Activated naive CD8-positive, alpha-beta T cell treated with anti-CD3 and anti-CD28 coated beads for 36 hours (primary cell): ENCODE data around the gene DENND1A. TPM values are rescaled to one million over a fixed set of nuclear protein-coding genes. Genes with fewer than 3 reads are reported as not detected.
A peak's percentile ranks its signal among the peaks of the same experiment; 100 is the strongest.

Experiments used
- DNase-seq: peaks from one replicate; pipeline ENCODE4 v3.0.0; 2021
- H3K27ac Mint-ChIP-seq: one replicate; pipeline ENCODE4 v1.8.0; 2022; ENCODE audit warnings: mild to moderate bottlenecking, moderate library complexity, mixed read lengths
- H3K27me3 Mint-ChIP-seq: one replicate; pipeline ENCODE4 v1.8.0; 2022; ENCODE audit warnings: mild to moderate bottlenecking, mixed read lengths
- H3K36me3 Mint-ChIP-seq: one replicate; pipeline ENCODE4 v1.8.0; 2021; ENCODE audit warnings: mild to moderate bottlenecking, mixed read lengths
- H3K4me1 Mint-ChIP-seq: one replicate; pipeline ENCODE4 v1.8.0; 2021; ENCODE audit warnings: mixed read lengths
- H3K4me3 Mint-ChIP-seq: one replicate; pipeline ENCODE4 v1.8.0; 2022; ENCODE audit warnings: mild to moderate bottlenecking, moderate library complexity, mixed read lengths
- H3K9me3 Mint-ChIP-seq: one replicate; pipeline ENCODE4 v1.8.0; 2022; ENCODE audit warnings: mixed read lengths
- total RNA-seq, 2 experiments: library from RNA; stranded (reverse); gene quantifications; one replicate each; pipeline ENCODE4 v1.2.3, GENCODE V29; 2021

Gene DENND1A
- total RNA-seq, 2 experiments from 2014 or later, result 21.3 to 22.1 TPM

DNA sequence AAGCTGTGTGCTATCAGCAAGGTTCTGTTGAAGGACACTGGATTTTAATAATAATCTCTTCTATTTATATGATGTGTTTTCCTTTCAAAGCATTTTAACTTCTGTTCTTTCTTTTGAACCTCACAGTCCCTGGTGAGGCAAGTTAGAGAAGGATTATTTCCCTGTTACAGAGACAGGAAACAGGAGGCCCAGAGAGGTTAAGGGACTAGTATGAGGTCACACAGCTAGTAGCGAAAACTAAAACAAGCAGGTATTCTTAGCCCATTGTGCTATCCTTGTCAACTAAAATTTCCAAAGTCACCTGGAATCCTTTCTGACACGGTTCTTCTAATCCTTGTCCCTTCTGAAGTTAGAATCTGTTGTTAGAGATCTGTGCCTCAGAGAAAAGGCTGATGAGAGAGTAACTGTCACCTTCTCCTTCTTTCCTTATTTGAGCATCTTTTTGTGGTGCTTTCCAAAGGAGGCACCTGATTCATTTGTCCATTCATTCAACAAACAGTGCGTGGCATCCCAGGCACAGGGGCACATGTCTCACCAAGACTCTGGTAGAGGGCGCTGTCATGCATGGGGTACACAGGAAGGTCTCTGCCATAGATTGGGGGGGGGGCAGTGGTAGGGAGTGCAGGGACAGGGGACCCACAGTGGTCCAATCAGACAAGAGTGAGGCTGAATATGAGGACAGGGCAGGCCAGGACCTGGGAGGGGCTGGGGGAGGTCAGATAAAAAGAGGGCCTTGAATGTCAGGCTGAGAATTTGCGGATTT lies 512.5 kb downstream of the DENND1A start:
- no peak for DNase-seq
- Mint-ChIP-seq H3K9me3 (no peaks in the 10 kb centered on the region), H3K4me3 (no peak overlapping the region), H3K4me1 (no peaks in the 10 kb centered on the region), H3K27me3 (no peaks in the 10 kb centered on the region), H3K27ac (peak overlapping the region; percentile 15), H3K36me3 (peaks cover 1% of the 10 kb centered on the region)

DNA sequence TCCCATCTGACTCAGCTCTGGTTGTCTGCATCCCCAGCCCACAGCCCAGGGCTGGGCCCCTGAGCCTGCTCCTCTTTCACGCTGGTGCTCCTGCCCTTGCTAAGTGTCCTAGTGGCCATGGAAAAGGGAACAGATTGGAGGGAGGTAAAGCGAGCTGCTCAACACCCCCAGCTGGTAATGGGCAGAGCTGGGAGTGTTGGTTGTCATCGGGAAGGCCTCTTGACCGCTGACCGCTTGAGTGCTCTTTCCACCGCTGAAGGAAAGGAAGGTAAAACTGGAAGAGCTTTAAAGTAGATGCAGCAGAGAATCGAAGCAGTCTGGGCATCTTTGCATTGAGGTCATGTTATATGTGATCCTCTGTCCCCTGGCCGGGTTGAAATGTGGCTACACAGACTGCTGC lies 513.8 kb downstream of the DENND1A start:
- H3K4me3 Mint-ChIP-seq, result no peak overlapping the region
- H3K27ac Mint-ChIP-seq, result no peak overlapping the region
- DNase-seq, result no peak
- peaks cover 1% of the 10 kb centered on the region for H3K36me3 Mint-ChIP-seq
- H3K4me1 Mint-ChIP-seq, result no peaks in the 10 kb centered on the region
- H3K9me3 Mint-ChIP-seq, result no peaks in the 10 kb centered on the region
- no peaks in the 10 kb centered on the region for H3K27me3 Mint-ChIP-seq

- Mint-ChIP-seq H3K27ac (no peak overlapping the region), H3K9me3 (no peaks in the 10 kb centered on the region), H3K27me3 (no peaks in the 10 kb centered on the region), H3K4me1 (no peaks in the 10 kb centered on the region), H3K4me3 (no peak overlapping the region), H3K36me3 (peaks cover 1% of the 10 kb centered on the region)
- no peak for DNase-seq
These were observed 514.7 kb downstream of the DENND1A start for GRCh38 chr9:123414936-123415930.

GRCh38 chr9:123414204-123414603 lies 515.7 kb downstream of the DENND1A start:
- no peak overlapping the region for H3K4me3 Mint-ChIP-seq
- peaks cover under 1% of the 10 kb centered on the region for H3K36me3 Mint-ChIP-seq
- no peak overlapping the region for H3K27ac Mint-ChIP-seq
- no peaks in the 10 kb centered on the region for H3K27me3 Mint-ChIP-seq
- H3K9me3 Mint-ChIP-seq, result no peaks in the 10 kb centered on the region
- no peak for DNase-seq
- H3K4me1 Mint-ChIP-seq, result no peaks in the 10 kb centered on the region

- H3K27ac Mint-ChIP-seq, result no peak overlapping the region
- H3K4me1 Mint-ChIP-seq, result no peaks in the 10 kb centered on the region
These were observed 517.6 kb downstream of the DENND1A start for GRCh38 chr9:123412171-123412820.

GRCh38 chr9:123411636-123412035 lies 518.3 kb downstream of the DENND1A start:
- DNase-seq, result no peak
- Mint-ChIP-seq H3K4me3 (no peak overlapping the region), H3K27ac (no peak overlapping the region), H3K27me3 (no peaks in the 10 kb centered on the region), H3K36me3 (no peaks in the 10 kb centered on the region), H3K9me3 (no peaks in the 10 kb centered on the region), H3K4me1 (no peaks in the 10 kb centered on the region)

More at GRCh38 chr9:123412171-123412820, 517.6 kb downstream of the DENND1A start:
- no peaks in the 10 kb centered on the region for H3K36me3 Mint-ChIP-seq
- H3K9me3 Mint-ChIP-seq, result no peaks in the 10 kb centered on the region
- H3K27me3 Mint-ChIP-seq, result no peaks in the 10 kb centered on the region
- H3K4me3 Mint-ChIP-seq, result no peak overlapping the region
- DNase-seq, result no peak

DNA sequence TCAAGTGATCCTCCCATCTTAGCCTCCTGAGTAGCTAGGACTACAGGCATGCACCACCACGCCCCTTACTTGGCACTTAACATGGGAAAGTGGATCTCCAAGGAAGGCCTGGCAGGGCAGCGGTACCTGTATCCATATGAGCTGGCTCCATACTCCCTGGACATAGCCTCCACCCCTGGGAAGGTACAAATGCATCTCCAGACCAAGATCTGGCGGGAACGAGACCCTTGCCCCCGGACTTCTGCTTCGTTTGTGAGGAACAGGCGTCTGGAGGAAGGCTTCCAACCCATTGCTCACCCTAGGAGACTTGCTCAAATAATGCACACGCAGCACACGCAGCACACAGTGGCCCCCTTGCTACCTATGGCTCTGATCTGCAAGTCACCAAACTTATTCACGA lies 518.7 kb downstream of the DENND1A start:
- Mint-ChIP-seq H3K27ac (no peak overlapping the region), H3K4me1 (peaks cover under 1% of the 10 kb centered on the region), H3K4me3 (no peak overlapping the region), H3K9me3 (no peaks in the 10 kb centered on the region), H3K27me3 (no peaks in the 10 kb centered on the region), H3K36me3 (no peaks in the 10 kb centered on the region)
- no peak for DNase-seq

- no peak for DNase-seq
- Mint-ChIP-seq H3K27me3 (no peaks in the 10 kb centered on the region), H3K4me3 (no peak overlapping the region), H3K36me3 (no peaks in the 10 kb centered on the region), H3K9me3 (no peaks in the 10 kb centered on the region), H3K27ac (no peak overlapping the region), H3K4me1 (peaks cover 3% of the 10 kb centered on the region)
These were observed 519.5 kb downstream of the DENND1A start for GRCh38 chr9:123410281-123410910.

- Mint-ChIP-seq H3K4me1 (peaks cover 3% of the 10 kb centered on the region), H3K4me3 (no peak overlapping the region), H3K9me3 (no peaks in the 10 kb centered on the region), H3K27ac (no peak overlapping the region), H3K36me3 (no peaks in the 10 kb centered on the region), H3K27me3 (no peaks in the 10 kb centered on the region)
- DNase-seq, result no peak
These were observed 521.3 kb downstream of the DENND1A start for GRCh38 chr9:123408313-123409262.

DNA sequence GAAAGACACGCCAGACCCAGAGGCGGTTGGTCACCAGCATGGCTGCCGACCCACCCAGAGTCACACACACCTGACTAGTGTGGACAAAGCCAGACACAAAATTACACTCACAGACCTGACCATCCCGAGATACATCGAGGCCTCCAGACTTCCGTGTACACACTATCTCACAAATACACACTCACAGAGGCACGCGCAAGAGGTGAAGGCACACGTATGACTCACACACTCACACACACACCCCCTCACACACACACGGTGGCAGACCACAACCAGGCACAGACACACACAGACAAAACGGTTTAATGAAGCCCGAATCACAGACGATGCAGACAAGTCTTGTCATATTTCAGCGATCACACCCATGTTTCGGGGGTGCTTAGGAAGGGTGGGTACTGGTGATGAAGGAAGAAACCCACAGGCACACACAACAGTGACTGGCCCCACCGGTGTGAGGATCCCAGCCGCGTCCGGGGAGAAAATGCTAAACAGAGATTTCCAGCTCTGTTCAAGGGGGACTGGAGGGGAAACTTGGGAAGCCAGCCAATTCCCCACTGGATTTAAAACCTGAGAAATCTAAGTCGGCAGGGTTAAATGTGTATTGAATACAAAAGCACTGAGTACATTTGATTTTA lies 522.6 kb downstream of the DENND1A start:
- H3K4me1 Mint-ChIP-seq, result peaks cover 3% of the 10 kb centered on the region
- no peaks in the 10 kb centered on the region for H3K36me3 Mint-ChIP-seq
- H3K27me3 Mint-ChIP-seq, result no peaks in the 10 kb centered on the region
- DNase-seq, result no peak
- no peak overlapping the region for H3K4me3 Mint-ChIP-seq
- no peak overlapping the region for H3K27ac Mint-ChIP-seq
- no peaks in the 10 kb centered on the region for H3K9me3 Mint-ChIP-seq

DNA sequence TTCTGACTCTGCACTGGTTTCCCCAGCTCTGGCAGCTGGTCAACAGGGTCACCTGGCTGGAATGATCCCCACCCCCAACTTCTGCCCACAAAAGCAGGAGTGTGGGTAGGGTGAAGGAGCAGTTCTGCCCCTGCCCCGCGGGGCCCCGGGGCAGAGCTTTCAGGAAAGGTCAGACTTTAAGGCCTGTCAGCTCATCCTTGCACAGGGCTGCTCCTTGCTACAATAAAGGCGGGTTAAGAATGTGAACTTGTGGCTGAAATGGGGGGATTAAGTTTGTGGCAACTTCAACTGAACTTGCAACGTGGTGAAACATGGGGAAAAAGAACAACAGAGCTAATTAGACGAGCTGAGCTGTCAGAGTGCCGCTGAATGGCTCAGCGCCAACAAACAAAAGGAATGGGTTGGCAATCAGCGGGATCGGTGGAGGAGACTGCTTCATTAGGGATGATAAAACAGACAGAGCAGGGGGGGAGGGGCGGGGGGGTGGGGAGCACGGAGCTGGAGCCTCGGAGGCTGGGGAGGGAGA lies 523.2 kb downstream of the DENND1A start:
- Mint-ChIP-seq H3K27me3 (no peaks in the 10 kb centered on the region), H3K27ac (no peak overlapping the region), H3K4me3 (no peak overlapping the region), H3K4me1 (peaks cover 3% of the 10 kb centered on the region), H3K36me3 (no peaks in the 10 kb centered on the region), H3K9me3 (no peaks in the 10 kb centered on the region)
- no peak for DNase-seq

DNA sequence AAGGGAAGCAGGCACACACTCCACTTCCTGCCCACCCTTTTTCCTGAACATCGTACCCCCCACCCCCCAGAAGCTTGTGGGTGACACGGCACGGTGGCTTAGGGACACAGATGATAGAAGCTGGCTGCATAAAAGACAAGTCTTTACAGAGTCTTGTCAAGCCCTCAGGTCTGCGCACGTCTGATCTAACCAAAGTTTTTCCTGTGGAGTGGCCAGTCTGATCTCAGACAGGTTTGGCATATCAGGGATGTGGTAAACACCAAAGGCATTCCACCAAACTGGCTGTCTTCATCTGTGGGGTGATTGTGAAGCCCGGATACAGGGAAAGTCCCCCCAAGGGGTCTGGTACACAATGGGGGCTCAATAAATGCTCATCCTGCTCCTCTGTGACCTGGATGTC lies 523.9 kb downstream of the DENND1A start:
- DNase-seq, result no peak
- Mint-ChIP-seq H3K27me3 (no peaks in the 10 kb centered on the region), H3K4me1 (peaks cover 3% of the 10 kb centered on the region), H3K9me3 (no peaks in the 10 kb centered on the region), H3K36me3 (no peaks in the 10 kb centered on the region), H3K4me3 (no peak overlapping the region), H3K27ac (no peak overlapping the region)

DNA sequence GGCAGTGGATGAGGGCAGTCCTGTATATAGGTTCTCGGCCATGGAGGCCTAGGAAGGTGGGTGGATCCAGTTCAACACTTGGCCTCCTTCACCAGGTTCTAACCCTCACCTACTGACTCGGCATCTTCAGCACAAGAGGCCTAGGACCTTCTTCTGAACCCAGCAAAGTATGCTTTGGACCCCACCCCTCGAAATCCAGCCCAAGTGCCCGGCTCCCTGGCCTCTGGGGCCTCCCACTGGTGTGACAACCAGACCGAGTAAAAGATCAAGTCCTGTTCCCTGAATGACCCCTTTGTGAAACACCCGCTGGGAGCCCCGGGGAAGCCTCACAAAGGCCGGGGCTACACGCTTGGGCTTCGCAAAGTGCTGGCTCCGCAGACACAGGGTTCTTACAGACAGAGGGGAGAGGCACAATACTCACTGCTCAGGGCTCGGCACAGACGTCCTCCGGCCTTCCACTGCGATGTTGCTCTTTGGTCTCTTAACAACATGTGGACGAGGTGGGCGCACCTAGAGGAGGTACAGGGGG lies 526.9 kb downstream of the DENND1A start:
- no peak for DNase-seq
- Mint-ChIP-seq H3K36me3 (no peaks in the 10 kb centered on the region), H3K4me3 (no peak overlapping the region), H3K27me3 (no peaks in the 10 kb centered on the region), H3K9me3 (no peaks in the 10 kb centered on the region), H3K4me1 (peaks cover 3% of the 10 kb centered on the region), H3K27ac (no peak overlapping the region)
